Left kidney (tissue), 8 donors: ENCODE results near the gene TP63. TPM values are rescaled to one million over a fixed set of nuclear protein-coding genes. Genes with fewer than 3 reads are reported as not detected.
"Not testable (repeated sequence)": the region's sequence is repeated elsewhere in the genome, so short reads cannot be mapped to it uniquely, and the experiment has no call there.

Experiments
- DNase-seq: peaks from one replicate; pipeline ENCODE4 v3.0.0-alpha.2; 2013
- long read RNA-seq, 8 donors: transcript quantifications; one replicate each; lab custom pipeline, GENCODE V29; 2026
- polyA plus RNA-seq: library from polyadenylated mRNA; unstranded; fragments of 120-200 nt; gene quantifications from one replicate; pipeline ENCODE4 v1.2.1, GENCODE V29; 2013; ENCODE audit not compliant: insufficient read length

The TP63 gene
- 1.6 TPM for polyA plus RNA-seq
- long read RNA-seq, donor 1 = 0 reads
- long read RNA-seq, donor 2 = 0 reads
- long read RNA-seq, donor 3 = 0 reads
- long read RNA-seq, donor 4 = 0 reads
- long read RNA-seq, donor 5, full-length matches to known transcripts = 1 of 1 reads
- long read RNA-seq, donor 5, partial matches to known transcripts = 0 of 1 reads
- long read RNA-seq, donor 5, other reads (novel, unspliced or antisense) = 0 of 1 reads
- long read RNA-seq, donor 6 = 0 reads
- long read RNA-seq, donor 7 = 0 reads
- long read RNA-seq, donor 8 = 0 reads

DNA sequence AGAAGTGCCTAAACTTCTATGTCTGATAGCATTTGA, at the start of gene TP63:
TSS of gene TP63 (plus strand) at position 17 of the 36 bp plus-strand sequence. CDS start 127 bp downstream, outside the sequence.
- DNase-seq = no peak

DNA sequence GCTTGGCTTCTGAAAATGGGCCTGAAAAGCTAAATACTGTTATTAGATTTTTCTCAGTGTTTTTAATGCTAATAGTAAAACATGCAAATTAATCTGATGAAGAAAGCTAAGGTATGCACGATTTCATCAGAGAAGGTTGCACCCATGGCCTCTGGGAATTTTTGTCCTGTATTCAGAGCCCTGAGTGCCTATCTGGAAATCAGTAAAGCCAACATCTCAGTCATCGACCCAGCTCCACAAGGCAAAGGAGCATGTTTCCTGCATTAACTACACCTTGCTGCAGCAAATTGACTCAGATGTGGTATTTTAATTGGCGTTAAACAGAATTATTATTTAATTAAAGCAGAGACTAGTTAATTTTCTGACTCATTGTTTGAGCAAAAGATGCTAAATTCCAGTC, 49.0 kb upstream of the TP63 start:
- no peak for DNase-seq

DNA sequence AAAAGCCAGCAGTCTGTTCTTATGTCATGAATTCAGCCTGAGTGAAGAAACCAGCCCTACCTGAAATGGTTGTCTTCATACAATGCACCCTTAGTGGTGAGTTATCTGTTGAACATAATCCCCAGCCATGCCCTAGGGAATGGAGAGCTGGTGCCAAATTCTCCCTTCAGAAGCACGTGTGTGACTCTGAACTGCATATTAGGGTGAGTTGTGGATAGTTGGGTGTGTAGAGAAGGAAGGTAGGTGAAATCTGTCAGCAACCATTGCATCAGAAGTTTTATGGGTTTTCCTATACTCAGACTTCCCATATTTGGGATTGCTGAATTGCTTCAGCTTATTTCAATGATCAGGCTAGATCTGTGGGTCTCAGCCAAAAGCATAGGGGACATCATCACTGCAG, 46.5 kb upstream of the TP63 start:
- DNase-seq = no peak

DNA sequence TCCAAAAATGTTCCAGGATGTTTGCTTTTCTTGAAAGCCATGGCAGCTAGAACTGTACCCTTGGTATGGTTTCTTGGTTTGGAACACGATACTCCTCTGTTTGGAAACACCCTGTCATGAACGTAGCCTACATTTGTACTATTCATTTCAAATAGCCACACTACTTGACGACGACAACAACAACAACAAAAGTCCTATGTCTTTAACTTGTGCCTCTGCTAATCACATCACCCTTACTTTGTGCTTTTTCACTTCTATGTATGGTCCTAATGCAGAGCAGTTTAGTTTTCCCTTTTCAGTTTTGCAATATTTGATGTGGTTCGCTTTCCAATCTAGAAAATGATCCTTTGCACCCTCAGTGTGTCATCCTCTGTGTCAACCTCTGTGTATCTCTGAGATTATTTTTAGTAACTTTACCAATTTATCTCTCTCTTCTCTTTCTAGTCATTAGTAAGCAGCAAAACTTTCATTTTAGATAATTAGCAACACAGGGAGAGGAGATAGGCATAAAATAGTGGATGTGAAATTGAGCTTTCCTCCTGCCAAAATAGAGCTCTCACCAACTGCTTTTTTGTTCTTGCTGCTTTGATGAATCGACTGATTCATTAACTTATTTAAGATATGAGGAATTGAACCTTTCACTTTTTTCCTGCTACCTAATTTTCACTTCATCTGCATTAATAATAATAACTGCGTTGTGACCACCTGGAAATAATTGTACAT, 44.1 kb upstream of the TP63 start:
- DNase-seq = no peak

DNA sequence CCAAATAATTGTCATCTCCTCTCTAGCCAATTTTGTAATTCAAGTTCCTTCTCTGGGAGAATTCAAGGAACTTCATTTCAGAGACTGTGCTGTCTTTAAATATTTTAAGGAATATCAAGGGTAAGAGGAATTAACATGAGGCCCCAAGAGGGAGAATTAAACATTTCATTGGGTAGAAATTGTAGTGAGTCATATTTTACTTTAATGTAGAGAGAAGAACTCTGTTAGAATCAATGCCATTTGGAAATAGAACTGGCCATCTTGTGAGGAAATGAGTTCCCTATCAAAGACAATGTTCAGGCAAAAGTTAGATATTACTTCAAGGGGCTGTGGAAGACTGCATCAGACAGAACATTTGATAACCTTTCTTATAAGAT, 43.5 kb upstream of the TP63 start:
- no peak for DNase-seq

DNA sequence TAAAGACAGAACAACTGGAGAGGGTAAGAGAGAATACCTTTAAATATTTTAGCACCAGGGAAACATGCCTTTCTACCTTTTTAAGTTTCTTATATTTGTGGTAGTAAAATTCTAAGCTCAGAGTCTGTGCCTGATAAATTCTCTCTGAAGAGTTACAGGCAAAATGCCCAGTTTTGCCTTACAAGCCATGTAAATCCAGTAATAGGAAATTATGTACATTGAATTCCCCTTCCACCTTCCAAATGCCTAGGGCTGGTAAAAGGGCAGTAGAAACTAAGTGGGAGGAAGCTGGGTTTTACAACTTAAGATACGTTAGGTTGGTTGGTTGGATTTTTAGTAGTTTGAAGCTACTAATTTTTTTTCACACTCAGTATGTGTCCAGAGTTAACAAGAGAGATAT, 43.1 kb upstream of the TP63 start:
- DNase-seq = no peak

DNA sequence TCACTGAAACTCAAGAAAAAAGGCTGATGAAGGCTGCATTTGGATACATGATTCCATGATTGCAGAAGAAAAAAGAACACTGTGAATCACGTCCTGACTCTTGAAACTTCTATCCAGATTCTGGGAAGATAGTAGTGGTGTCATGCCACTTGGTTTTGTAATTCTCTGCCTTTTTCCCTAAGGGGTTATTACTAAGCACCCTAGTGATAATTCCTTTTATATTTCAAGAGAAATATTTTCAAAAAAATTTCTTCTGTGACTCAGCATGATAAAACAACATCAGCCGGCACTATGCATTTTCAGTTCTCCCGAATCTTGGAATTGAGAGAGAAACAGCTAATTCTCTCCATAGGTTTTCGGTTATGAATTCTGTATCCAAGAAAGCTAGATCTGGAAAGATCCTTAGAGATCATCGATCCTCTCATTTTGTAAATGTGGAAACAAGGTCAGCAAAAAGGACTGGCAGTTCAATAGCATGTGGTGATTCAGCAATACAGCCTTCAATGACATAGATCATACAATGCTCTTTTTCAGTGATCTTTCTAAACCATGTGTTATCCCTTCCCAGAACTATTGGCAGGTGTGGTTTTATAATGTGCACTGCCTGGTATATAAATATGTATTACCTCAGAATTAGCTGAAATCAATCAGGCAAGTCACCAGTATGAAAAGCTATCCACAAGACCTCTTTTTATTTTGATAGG, 42.6 kb upstream of the TP63 start:
- no peak for DNase-seq

DNA sequence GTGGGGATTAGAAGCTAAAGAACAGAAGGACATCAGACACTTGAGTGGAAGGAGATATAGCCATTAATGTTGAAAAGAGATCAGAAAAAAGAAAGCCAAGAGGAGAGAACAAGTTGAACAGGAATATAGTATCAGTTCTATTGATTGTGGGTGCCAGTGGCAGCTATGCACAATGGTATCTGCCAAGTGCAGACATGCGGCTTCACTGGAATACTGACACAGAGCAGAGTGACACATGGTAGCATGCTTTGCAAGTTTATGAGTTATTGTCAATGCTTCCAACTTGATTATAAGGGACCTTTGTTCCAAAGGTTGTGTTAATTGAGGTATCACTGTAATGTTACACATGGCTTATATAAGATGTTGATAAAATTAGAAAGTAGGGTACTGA, 42.0 kb upstream of the TP63 start:
- no peak for DNase-seq

DNA sequence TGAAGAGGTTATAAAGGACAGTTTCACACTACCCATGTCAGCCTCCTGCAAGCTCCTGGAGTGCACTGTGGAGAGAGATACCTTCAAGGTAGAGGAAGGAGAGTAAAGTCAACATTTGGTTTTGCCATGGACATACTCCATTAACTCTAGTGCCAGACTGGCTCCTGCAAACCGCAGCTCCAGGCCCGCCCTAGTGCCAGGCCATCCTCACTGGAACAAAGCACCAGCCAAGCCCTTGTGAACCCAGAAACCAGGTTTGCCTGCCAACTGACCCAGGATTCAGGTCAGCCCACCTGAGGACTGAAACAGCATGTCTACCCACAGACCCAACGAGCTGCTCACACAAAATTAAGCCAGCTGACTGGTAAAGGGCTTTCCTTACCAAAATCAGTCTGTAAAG, 41.0 kb upstream of the TP63 start:
- no peak for DNase-seq

DNA sequence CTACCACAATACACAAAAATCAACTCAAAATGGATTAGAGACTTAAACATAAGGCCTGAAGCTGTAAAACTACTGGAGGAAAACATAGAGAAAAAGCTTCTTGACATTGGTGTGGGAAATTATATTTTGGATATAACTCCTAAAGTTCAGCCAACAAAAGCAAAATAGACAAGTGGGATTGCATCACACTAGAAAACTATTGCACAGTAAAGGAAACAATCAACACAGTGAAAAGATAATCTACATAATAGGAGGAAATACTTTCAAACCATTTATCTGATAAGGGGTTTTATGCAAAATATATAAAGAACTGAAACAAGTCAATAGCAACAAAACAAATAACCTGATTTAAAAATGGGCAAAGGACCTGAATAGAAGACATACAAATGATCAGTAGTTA, 37.6 kb upstream of the TP63 start:
- no peak for DNase-seq

DNA sequence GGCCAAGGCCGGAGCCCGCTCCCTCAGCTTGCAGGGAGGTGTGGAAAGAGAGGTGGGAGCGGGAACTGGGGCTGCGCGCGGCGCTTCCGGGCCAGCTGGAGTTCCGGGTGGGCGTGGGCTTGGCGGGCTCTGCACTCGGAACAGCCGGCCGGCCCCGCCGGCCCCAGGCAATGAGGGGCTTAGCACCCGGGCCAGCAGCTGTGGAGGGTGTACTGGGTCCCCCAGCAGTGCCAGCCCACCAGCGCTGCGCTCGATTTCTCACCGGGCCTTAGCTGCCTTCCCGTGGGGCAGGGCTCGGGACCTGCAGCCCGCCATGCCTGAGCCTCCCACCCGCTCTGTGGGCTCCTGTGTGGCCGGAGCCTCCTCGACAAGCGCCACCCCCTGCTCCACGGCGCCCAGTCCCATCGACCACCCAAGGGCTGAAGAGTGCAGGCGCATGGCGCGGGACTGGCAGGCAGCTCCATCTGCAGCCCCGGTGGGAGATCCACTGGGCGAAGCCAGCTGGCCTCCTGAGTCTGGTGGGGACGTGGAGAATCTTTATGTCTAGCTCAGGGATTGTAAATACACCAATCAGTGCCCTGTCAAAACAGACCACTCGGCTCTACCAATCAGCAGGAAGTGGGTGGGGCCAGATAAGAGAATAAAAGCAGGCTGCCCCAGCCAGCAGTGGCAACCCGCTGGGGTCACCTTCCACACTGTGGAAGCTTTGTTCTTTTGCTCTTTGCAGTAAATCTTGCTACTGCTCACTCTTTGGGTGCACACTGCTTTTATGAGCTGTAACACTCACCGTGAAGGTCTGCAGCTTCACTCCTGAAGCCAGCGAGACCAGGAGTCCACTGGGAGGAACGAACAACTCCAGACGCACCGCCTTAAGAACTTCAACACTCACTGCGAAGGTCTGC, 34.9 kb upstream of the TP63 start:
- not testable (repeated sequence) for DNase-seq

DNA sequence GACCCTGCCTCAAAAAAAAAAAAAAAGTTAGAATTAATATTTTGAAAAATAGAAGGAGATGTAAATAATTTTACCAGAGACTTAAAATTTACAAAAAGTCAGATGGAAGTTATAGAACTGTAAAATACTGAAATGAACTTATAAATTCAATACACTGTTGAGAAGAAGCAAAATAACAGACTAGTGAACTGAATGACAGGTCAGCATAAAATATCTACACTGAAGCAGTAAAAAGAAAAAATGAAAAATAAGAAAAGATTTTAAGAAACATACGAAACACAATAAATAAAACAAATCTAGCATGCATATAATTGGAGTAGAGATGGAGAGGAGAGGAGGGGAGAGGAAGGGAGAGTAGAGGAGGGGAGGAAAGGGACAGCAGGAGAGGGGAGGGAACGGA, 33.3 kb upstream of the TP63 start:
- DNase-seq = no peak

DNA sequence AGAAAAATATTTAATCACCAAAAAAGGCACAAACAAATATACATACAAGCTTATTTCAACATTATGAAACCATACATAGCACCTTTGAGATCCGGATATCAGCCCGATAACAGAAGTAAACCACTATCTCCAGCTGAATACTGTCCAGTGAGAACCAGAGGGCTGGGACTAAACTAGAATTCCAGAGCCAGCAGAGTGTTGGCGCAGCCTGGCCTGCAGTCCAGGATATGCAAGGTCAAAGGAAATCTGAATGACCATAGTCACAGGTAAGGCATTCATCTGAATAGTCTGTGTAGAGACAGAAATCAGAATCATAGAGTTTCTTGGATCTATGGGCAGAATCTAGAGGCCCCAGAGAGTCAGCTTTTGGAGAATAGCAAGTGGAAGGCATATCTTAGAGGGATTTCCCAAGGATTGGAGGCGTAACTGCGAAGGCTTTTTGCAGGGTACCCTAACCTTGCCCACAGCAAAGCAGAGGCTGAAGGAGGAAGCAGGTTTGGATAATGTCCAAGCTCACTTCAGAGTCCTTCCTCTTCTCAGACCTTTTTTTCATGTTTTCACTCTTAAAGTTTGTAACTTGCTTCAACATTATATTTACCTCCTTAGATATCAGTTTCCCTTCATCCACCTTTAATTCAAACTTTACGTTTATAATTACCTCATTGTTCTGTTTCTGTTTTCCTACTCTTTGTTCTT, 32.5 kb upstream of the TP63 start:
- DNase-seq = no peak

DNA sequence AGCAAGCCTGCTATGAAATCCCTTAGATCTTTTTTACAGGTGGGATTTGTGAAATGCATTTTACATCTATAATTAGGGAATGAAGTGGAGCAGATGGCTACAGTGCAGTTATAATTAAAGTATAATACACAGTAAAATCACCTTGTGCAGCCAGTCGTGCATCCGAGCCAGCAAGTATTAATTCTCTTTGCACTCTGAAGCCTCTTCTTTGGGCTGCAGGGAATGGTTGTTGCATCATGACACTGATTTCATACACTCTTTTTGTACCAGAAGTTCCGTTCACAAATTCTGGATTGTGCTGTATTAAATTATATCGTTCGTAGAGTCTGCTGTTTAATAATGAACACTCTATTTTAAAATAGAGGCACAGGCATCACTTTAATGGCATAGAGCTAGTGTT, 28.7 kb upstream of the TP63 start:
- DNase-seq = no peak

DNA sequence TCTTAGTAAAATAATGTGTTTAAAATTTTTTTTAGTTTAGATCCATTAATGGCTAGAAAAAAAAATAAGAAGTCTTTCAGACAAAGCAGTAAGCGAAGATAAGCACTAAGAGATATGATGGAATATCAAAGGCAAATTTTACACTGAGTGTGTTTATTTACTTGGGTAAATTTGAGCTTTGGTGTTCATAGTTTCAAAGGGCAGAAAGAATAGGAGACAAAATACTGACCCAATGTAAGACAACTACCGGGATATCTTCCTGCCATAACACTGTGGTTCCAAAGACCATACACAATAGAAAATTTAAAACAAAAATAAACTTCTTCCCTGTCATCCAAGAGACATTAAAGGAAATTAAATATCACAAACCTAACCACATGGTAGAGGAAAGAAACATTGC, 25.5 kb upstream of the TP63 start:
- DNase-seq = no peak

DNA sequence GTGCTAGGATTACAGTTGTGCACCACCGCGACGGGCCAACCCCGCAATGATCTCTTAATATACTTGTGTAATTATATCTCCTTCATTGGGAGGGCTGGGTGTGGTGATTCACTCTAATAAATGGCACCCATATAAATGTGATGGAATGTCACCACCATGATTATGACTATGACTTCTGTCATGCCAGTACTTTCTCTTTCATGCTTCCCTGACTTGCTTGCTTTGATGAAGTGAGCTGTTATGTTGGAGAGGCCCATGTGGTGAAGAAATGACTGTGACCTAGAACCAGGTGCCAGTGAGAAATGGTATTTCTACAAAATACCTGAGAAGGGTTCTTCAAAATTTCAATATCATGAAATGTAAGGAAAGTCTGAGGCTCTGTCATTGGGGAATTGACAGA, 24.4 kb upstream of the TP63 start:
- DNase-seq = no peak

DNA sequence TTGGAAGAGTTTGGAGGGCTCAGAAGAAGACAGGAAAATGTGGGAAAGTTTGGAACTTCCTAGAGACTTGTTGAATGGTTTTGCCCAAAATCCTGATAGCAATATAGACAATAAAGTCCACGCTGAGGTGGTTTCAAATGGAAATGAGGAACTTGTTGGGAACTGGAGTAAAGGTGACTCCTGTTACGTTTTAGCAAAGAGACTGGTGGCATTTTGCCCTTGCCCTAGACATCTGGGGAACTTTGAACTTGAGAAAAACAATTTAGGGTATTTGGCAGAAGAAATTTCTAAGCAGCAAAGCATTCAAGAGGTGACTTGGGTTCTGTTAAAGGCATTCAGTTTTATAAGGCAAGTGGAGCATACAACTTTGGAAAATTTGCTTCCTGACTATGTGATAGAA, 18.5 kb upstream of the TP63 start:
- not testable (repeated sequence) for DNase-seq

DNA sequence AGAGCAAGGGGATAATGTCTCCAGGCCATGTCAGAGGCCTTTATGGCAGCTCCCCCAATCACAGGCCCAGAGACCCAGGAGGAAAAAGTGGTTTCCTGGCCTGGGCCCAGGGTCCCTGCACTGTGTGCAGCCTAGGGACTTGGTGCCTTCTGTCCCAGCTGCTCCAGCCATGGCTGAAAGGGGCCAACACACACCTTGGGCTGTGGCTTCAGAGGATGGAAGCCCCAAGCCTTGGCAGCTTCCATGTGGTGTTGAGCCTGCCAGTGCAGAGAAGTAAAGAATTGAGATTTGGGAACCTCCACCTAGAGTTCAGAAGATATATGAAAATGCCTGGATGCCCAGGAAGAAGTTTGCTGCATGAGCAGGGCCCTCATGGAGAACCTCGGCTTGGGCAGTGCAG, 18.1 kb upstream of the TP63 start:
- DNase-seq = no peak

DNA sequence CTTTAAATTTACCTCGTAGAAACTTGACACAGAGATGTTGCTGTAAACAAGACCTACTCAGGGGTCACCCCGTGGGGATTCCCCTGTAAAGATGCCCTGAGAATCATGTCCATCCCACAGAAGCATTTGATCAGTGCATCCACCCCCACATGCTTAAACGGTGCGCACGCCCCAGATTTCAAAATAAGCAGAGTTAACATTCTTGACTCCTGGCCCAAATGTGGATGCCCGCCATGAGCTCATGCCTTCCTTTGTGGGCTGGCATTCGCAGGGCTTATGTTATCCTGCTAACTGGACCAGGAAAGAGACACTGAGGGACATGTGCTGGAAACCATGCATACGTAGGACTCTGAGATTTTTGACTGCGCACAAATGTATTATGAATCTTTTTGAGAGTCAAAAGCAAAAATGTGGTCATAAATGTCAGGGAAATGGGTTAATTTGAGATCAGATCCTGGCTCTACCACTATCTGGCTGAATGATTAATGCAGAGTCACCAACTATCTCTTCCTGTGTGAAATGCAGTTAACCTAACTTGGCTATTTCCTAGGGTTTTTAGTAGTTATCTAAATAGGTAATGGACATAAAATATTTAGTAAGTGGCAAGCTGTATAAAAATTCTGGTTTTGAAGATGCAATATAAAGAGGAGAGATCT, 9.1 kb upstream of the TP63 start:
- no peak for DNase-seq

DNA sequence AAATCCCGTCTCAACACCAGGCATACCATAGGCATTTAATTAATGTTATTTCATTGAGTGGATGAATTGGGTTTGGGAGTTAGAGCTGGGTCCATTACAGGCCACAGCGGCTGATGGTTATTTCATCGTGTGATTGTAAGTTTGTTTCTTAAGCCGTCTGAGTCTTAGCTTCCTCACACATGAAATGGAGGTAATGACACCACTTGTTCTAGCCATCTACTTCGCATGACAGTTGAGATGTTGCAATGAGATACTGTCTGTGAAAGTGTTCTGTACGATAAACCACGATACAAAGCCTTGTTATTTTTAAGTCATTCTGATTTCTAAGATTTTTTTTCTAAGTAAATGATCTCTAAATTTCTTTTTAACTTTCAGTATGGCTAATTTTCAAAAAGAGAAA, 8.6 kb upstream of the TP63 start:
- DNase-seq = no peak

DNA sequence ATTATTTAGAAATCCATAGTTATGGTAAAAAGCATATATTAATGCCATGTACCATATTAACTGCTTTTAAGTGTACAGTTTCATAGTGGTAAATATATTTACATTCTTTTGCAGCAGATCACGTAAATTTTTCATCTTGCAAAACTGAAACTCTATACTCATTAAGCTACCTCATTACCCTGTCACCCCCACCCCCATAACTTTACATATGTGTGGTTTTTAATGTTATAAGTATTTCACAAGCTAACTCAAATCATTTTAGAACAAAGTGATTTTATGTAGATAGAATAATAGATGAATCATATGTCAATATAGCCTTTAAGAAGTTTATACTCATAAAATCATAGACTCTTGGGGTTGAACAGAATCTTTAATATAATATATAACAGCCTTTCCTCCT, 7.1 kb upstream of the TP63 start:
- no peak for DNase-seq

DNA sequence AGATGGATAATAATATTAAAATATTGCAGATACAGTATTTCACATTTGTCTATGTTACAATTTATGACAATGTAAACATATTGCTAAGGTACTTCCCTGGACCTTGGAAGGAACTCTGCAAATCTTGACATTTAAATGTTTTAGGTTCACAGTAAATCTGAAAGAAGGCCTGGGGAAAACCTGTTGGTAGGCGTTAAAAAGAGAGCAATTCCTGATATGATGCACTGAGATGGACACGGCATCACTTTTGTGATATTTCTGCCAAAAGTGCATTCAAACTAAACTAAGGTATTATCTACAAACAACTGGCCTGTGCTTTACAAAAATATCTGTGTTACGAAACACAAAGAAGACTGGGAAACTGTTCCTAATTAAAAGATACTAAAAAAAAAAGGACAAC, 6.1 kb upstream of the TP63 start:
- no peak for DNase-seq
